GM19035 (cell line): ENCODE measurements around the gene ATRIP.

Experiments used
- ATAC-seq: cut with Tn5 transposase; IDR thresholded peaks from one replicate; pipeline ENCODE4 v1.9.1; 2021; ENCODE audit not compliant: unreplicated experiment

The ATRIP gene

GRCh38 chr3:48422681-48423080 is 23.9 kb upstream of the ATRIP start:
- ATAC-seq: no peak

- ATAC-seq: no peak
Measured at GRCh38 chr3:48423241-48423882, 23.2 kb upstream of the ATRIP start.

- no peak for ATAC-seq
Measured at GRCh38 chr3:48423883-48424695, 22.4 kb upstream of the ATRIP start.

- ATAC-seq: no peak
Measured at GRCh38 chr3:48425281-48425812, 21.2 kb upstream of the ATRIP start.

GRCh38 chr3:48426401-48426909 is 20.1 kb upstream of the ATRIP start:
- ATAC-seq: no peak

- ATAC-seq: no peak
Measured at GRCh38 chr3:48426944-48427629, 19.4 kb upstream of the ATRIP start.

GRCh38 chr3:48427630-48427962 is 18.9 kb upstream of the ATRIP start:
- no peak for ATAC-seq

- ATAC-seq: no peak
Measured at GRCh38 chr3:48428088-48428571, 18.4 kb upstream of the ATRIP start.

- ATAC-seq: no peak
Measured at GRCh38 chr3:48428572-48429316, 17.8 kb upstream of the ATRIP start.

- ATAC-seq: no peak
Measured at GRCh38 chr3:48429317-48429959, 17.1 kb upstream of the ATRIP start.

- no peak for ATAC-seq
Measured at GRCh38 chr3:48429960-48430707, 16.4 kb upstream of the ATRIP start, which contains the start of gene PLXNB1. TSS of gene PLXNB1 (minus strand) at chr3:48430086. CDS start at chr3:48424611, 5,475 bp downstream.

- ATAC-seq: no peak
Measured at GRCh38 chr3:48430708-48431101, 15.8 kb upstream of the ATRIP start.

GRCh38 chr3:48431224-48432029 is 15.1 kb upstream of the ATRIP start:
- ATAC-seq: no peak

- no peak for ATAC-seq
Measured at GRCh38 chr3:48432411-48433371, 13.8 kb upstream of the ATRIP start.

GRCh38 chr3:48433472-48434118 is 12.9 kb upstream of the ATRIP start:
- no peak for ATAC-seq

- ATAC-seq: no peak
Measured at GRCh38 chr3:48434591-48435222, 11.8 kb upstream of the ATRIP start.

GRCh38 chr3:48435223-48435595 is 11.3 kb upstream of the ATRIP start:
- no peak for ATAC-seq
